HepG2 (cell line): ENCODE results near the gene ABCA8. TPM values are rescaled to one million over a fixed set of nuclear protein-coding genes. Genes with fewer than 3 reads are reported as not detected.

Source experiments
- HMG20A ChIP-seq: IDR thresholded peaks from 2 replicates; pipeline ENCODE4 v1.6.1; 2016; ENCODE audit warnings: borderline replicate concordance
- MLXIP ChIP-seq: sonication (generic); formaldehyde crosslinking; IDR thresholded peaks from 2 replicates; pipeline ENCODE4 v1.9.0; 2021; ENCODE audit warnings: missing genetic modification reagents, borderline replicate concordance
- NFAT5 ChIP-seq: sonication (generic); formaldehyde crosslinking; IDR thresholded peaks from 2 replicates; pipeline ENCODE4 v1.4.0; 2020; ENCODE audit warnings: missing genetic modification reagents
- ZBTB21 ChIP-seq: sonication (generic); formaldehyde crosslinking; IDR thresholded peaks from 2 replicates; pipeline ENCODE4 v1.4.0; 2020; ENCODE audit warnings: missing genetic modification reagents
- ZBTB34 ChIP-seq: sonication (generic); formaldehyde crosslinking; IDR thresholded peaks from 2 replicates; pipeline ENCODE4 v1.8.0; 2022; ENCODE audit warnings: mild to moderate bottlenecking, missing genetic modification reagents
- ZBTB38 ChIP-seq: sonication (generic); formaldehyde crosslinking; IDR thresholded peaks from 2 replicates; pipeline ENCODE4 v1.5.1; 2020; ENCODE audit warnings: mild to moderate bottlenecking, missing genetic modification reagents
- ZBTB40 ChIP-seq, 2 experiments: fragments of 450-650 bp in 1 of 2; sonication (generic) in 1 of 2; formaldehyde crosslinking in 1 of 2; IDR thresholded peaks; 2 replicates each; pipeline versions ENCODE4 v1.6.1 to v1.8.0; 2016 to 2022; ENCODE audit warnings: antibody characterized with exemption in 1 of 2, mild to moderate bottlenecking in 1 of 2, missing genetic modification reagents in 1 of 2
- ZFY ChIP-seq: sonication (generic); formaldehyde crosslinking; IDR thresholded peaks from 2 replicates; pipeline ENCODE4 v1.4.0; 2020; ENCODE audit warnings: missing genetic modification reagents
- ZNF670 ChIP-seq: sonication (generic); formaldehyde crosslinking; IDR thresholded peaks from 2 replicates; pipeline ENCODE4 v1.8.0; 2022; ENCODE audit warnings: mild to moderate bottlenecking, missing genetic modification reagents, borderline replicate concordance
- polyA plus RNA-seq, 8 experiments: library from polyadenylated mRNA; depleted of rRNA in 3 of 8; stranded (reverse) in 7 of 8; unstranded in 1 of 8; fragments of >200 nt; fragmentation: Illumina TruSeq in 4 of 8; extraction: Trizol in 4 of 8; gene quantifications; 2 replicates each; pipeline versions ENCODE4 v1.2.1 to v1.2.3, GENCODE V29; 2011 to 2016; ENCODE audit warnings: low read depth in 4 of 8, missing spikeins in 1 of 8, mixed read lengths in 1 of 8; ENCODE audit not compliant: insufficient read depth in 1 of 8
- total RNA-seq, 5 experiments: library from RNA; depleted of rRNA; stranded (reverse); fragments of >200 nt; fragmentation: Illumina TruSeq; extraction: Trizol; gene quantifications; 2 replicates each; pipeline ENCODE4 v1.2.3, GENCODE V29; 2016; ENCODE audit warnings: low read depth in 1 of 5

ABCA8 gene
- total and polyA plus RNA-seq, 2 of the 13 experiments (the other 11 are each of a cell fraction or from before 2014, with no cell fraction given): 0.05 to 0.18 TPM

- no peak for TF ChIP-seq ZBTB40 (IDR thresholded peaks at IDR 0.05)
- TF ChIP-seq ZBTB40 (CRISPR knock-in tag; IDR thresholded peaks at IDR 0.05): no peak
- TF ChIP-seq HMG20A (CRISPR knock-in tag): peak; percentile 69
- peak; percentile 21; the same call in 1 of the 2 replicates for TF ChIP-seq ZFY (CRISPR knock-in tag)
- no peak for TF ChIP-seq NFAT5 (CRISPR knock-in tag)
- no peak for TF ChIP-seq ZBTB21
- TF ChIP-seq ZNF670 (CRISPR knock-in tag): 0 out of 2 replicates have a peak, but pooled peaks have one; percentile 14
- no peak for TF ChIP-seq MLXIP
- TF ChIP-seq ZBTB34 (CRISPR knock-in tag): no peak
- no peak for TF ChIP-seq ZBTB38 (CRISPR knock-in tag)
Measured at GRCh38 chr17:68937890-68938514, 17.2 kb downstream of the ABCA8 start (continued).
